ENCODE data around the gene POLR1G.

GRCh38 chr19:45376045-45376724 is 30.3 kb upstream of the POLR1G start:
- TF ChIP-seq CTCF (IDR thresholded peaks at IDR 0.05) (no peak), POLR2A (IDR thresholded peaks at IDR 0.05) (no peak)

All from lower leg skin (tissue), 3 donors.